Lower lobe of right lung (tissue), 2 donors: ENCODE results near the gene TIAM1. TPM values are rescaled to one million over a fixed set of nuclear protein-coding genes. Genes with fewer than 3 reads are reported as not detected.

Experiments
- ATAC-seq, 2 donors: fragments of 200-7000 bp; cut with Tn5 transposase; one replicate each; pipeline ENCODE4 v1.9.1; 2020 to 2022; ENCODE audit warnings: mild to moderate bottlenecking in 2 of 2, moderate library complexity in 2 of 2
- DNase-seq: peaks from one replicate; pipeline ENCODE4 v3.0.0-alpha.2; 2020
- H3K27ac ChIP-seq: fragments of 200-600 bp; one replicate; pipeline ENCODE4 v1.8.0; 2022
- H3K27me3 ChIP-seq: fragments of 200-600 bp; one replicate; pipeline ENCODE4 v1.8.0; 2022; ENCODE audit warnings: low read depth
- H3K36me3 ChIP-seq: fragments of 200-600 bp; one replicate; pipeline ENCODE4 v1.8.0; 2022; ENCODE audit warnings: mild to moderate bottlenecking
- H3K4me1 ChIP-seq: fragments of 200-600 bp; one replicate; pipeline ENCODE4 v1.8.0; 2022
- H3K4me3 ChIP-seq: fragments of 200-600 bp; one replicate; pipeline ENCODE4 v1.8.0; 2022; ENCODE audit warnings: mild to moderate bottlenecking
- H3K9me3 ChIP-seq: fragments of 200-600 bp; one replicate; pipeline ENCODE4 v1.8.0; 2022
- CTCF ChIP-seq: fragments of 200-600 bp; IDR thresholded peaks from one replicate; pipeline ENCODE4 v1.8.0; 2022; ENCODE audit warnings: antibody characterized with exemption, mild to moderate bottlenecking
- intact Hi-C: fragments of 100-400 bp; cut with DNase I; formaldehyde crosslinking; loops from one replicate; pipeline ENCODE4 v1.11.0; 2022
- total RNA-seq: library from RNA; stranded (reverse); fragmentation: NEBNext Ultra II Directional; extraction: Animal tissue kit (Norgen Biotek cat#: 25700); gene quantifications from one replicate; pipeline ENCODE4 v1.2.1, GENCODE V29; 2021
- donor health status: DM: no; HTN: yes; CAD: no; lungs with severe emphysema.

The TIAM1 gene
- total RNA-seq, 1 donor from 2014 or later = 45.5 TPM

GRCh38 chr21:31156169-31156568, 187.9 kb downstream of the TIAM1 start:
- intact Hi-C loops = no loop called here
- H3K27me3 ChIP-seq = no peaks in the 10 kb centered on the region
- H3K36me3 ChIP-seq = no peaks in the 10 kb centered on the region
- no peaks in the 10 kb centered on the region for H3K4me1 ChIP-seq
- ATAC-seq = no peak
- TF ChIP-seq CTCF = no peak
- DNase-seq = no peak
- peaks cover 17% of the 10 kb centered on the region for H3K9me3 ChIP-seq
- H3K27ac ChIP-seq = no peak overlapping the region
- H3K4me3 ChIP-seq = no peak overlapping the region

DNA sequence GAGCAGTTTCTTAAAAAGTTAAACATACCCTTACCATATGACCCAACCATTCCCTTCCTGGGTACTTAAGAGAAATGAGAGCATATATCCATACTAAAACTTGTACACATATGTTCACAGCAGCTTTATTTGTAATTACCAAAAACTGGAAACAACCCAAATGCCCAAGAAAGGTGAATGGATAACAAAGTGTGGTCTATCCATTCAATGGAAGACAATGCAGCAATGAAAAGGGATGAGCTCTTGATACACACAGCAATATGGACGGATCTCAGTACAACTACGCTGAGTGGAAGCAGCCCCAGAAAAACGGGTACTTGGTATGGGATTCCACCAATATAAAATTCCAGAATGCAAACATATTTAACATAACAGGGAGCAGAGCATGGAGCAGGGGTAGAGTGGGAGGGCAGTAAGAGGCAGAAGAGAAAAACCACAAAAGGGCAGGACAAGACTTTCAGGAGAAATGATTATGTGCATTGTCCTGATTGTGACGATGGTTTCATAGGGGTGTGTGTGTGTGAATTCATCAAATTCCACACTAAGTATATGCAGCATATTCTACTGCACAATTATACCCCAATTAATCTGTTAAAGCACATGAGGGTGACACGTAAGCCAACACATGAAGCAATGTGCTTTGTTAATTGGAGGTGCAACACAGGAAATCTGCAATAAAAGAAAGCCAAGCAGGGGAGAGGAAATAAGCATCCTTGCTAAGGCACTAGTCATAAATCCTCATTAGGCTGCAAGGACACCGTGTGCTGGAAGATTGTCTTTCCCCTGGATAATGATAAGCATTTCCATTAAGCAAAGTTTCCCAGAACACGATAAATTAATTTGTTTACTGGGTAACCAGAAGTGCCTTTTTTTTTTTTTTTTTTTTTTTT, 192.7 kb downstream of the TIAM1 start:
- TF ChIP-seq CTCF = no peak
- Histone ChIP-seq H3K4me1 (no peaks in the 10 kb centered on the region), H3K27ac (no peak overlapping the region), H3K27me3 (no peaks in the 10 kb centered on the region), H3K9me3 (peaks cover 11% of the 10 kb centered on the region), H3K36me3 (no peaks in the 10 kb centered on the region), H3K4me3 (no peak overlapping the region)
- ATAC-seq (no peak), DNase-seq (no peak)
- intact Hi-C loops = no loop called here

DNA sequence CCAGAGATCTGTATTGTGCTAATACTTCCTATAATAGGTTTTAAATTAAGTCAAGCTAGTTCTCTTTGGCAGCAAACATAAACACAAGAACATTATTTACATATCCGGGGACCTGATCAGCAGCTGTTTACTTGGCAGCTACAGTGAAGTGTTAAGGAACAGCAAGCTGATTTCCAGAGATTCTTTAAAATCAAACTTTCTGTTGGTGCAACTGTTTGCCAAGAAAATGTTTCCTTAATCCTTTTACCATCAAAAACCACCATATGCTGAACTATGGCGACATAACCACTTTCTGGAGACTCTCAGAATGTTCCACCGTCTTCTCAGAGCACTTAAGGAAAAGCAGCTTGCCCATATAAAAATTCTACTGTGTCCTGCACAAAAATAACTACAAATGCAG, 198.8 kb downstream of the TIAM1 start:
- H3K9me3 ChIP-seq = no peaks in the 10 kb centered on the region
- no peaks in the 10 kb centered on the region for H3K4me1 ChIP-seq
- H3K27ac ChIP-seq = no peak overlapping the region
- ATAC-seq (no peak), DNase-seq (no peak)
- intact Hi-C loops = no loop called here
- no peak overlapping the region for H3K4me3 ChIP-seq
- H3K27me3 ChIP-seq = no peaks in the 10 kb centered on the region
- TF ChIP-seq CTCF = no peak
- H3K36me3 ChIP-seq = peaks cover 10% of the 10 kb centered on the region

DNA sequence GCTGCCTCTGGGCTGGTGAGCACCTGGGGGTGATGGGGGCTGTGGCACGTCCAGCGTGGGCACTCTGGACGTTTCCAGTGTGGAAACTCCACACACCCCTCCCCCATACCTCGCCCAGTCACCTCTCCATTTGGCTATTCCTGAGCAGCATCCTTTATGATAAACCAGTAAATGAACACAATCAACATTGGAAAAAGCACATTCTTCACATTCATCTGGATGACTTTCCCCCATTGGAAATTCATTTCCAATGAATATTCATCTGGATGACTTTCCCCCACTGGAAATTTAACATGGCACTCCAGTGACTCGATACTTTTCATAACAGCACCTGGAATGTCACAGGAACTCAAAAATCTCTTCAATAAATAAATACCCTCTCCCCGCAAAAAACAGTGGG, 201.0 kb downstream of the TIAM1 start:
- Histone ChIP-seq H3K9me3 (no peaks in the 10 kb centered on the region), H3K4me1 (no peaks in the 10 kb centered on the region), H3K4me3 (no peak overlapping the region), H3K27me3 (no peaks in the 10 kb centered on the region), H3K36me3 (peaks cover 10% of the 10 kb centered on the region), H3K27ac (no peak overlapping the region)
- intact Hi-C loops = no loop called here
- no peak for TF ChIP-seq CTCF
- DNase-seq (no peak), ATAC-seq (no peak)

DNA sequence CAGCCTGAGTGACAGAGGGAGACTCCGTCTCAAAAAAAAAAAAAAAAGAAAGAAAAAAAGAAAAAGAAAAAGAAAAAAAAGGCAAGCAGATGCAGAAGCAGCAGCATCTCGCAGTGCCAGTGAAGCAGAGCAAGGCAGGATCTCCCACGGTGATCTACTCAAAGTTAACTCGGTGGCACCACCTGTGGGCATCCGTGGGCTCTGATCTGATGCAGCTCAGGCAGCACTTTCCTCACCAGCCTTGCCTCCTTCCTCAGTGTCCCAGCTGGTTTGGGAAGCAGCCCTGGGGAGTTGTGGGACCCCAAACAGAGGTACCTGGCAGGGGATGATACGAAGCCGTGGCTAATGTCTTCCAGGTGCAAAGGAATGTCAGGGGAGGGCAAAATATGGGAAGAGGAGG, 201.5 kb downstream of the TIAM1 start:
- TF ChIP-seq CTCF = no peak
- DNase-seq = no peak
- Histone ChIP-seq H3K4me3 (no peak overlapping the region), H3K27ac (no peak overlapping the region), H3K9me3 (no peaks in the 10 kb centered on the region), H3K27me3 (no peaks in the 10 kb centered on the region), H3K4me1 (no peaks in the 10 kb centered on the region), H3K36me3 (peaks cover 10% of the 10 kb centered on the region)
- no peak for ATAC-seq
- intact Hi-C loops = no loop called here
